ENCODE data around the gene CUX1.

- TF ChIP-seq CTCF (IDR thresholded peaks at IDR 0.05; ENCODE audit: insufficient read depth, low read length) (no peak), GABPA (IDR thresholded peaks at IDR 0.05; ENCODE audit: low read depth) (no peak)
Observed at GRCh38 chr7:102254521-102254920, 437.1 kb downstream of the CUX1 start.

Data from HL-60 (cell line).